Suprapubic skin (tissue), 4 donors: ENCODE results near the gene B3GLCT.

ENCODE experiments used
- POLR2A ChIP-seq, 2 donors: fragments of 450-650 bp; IDR thresholded peaks; one replicate each; pipeline ENCODE4 v1.6.1; 2017; ENCODE audit warnings: antibody characterized with exemption in 2 of 2, mild to moderate bottlenecking in 2 of 2, moderate library complexity in 2 of 2
- POLR2AphosphoS5 ChIP-seq, 3 donors: sonication (generic); formaldehyde crosslinking; IDR thresholded peaks; one replicate each; pipeline ENCODE4 v1.6.1; 2017; ENCODE audit warnings: antibody characterized with exemption in 3 of 3
- TF ChIP-seq, protein P1 (sequence below), 2 donors: fragments of 200-600 bp in 1 of 2; fragments of 450-650 bp in 1 of 2; sonication (generic) in 1 of 2; IDR thresholded peaks; one replicate each; pipeline ENCODE4 v1.5.1; 2016 to 2019; ENCODE audit warnings: antibody characterized with exemption in 2 of 2, mild to moderate bottlenecking in 1 of 2, moderate library complexity in 1 of 2

GRCh38 chr13:31159306-31159705, 40.5 kb upstream of the B3GLCT start:
- no peak for TF ChIP-seq POLR2AphosphoS5 (IDR thresholded peaks at IDR 0.05)
- TF ChIP-seq, protein P1, sequence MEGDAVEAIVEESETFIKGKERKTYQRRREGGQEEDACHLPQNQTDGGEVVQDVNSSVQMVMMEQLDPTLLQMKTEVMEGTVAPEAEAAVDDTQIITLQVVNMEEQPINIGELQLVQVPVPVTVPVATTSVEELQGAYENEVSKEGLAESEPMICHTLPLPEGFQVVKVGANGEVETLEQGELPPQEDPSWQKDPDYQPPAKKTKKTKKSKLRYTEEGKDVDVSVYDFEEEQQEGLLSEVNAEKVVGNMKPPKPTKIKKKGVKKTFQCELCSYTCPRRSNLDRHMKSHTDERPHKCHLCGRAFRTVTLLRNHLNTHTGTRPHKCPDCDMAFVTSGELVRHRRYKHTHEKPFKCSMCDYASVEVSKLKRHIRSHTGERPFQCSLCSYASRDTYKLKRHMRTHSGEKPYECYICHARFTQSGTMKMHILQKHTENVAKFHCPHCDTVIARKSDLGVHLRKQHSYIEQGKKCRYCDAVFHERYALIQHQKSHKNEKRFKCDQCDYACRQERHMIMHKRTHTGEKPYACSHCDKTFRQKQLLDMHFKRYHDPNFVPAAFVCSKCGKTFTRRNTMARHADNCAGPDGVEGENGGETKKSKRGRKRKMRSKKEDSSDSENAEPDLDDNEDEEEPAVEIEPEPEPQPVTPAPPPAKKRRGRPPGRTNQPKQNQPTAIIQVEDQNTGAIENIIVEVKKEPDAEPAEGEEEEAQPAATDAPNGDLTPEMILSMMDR (IDR thresholded peaks at IDR 0.05): no peak
- TF ChIP-seq POLR2A (IDR thresholded peaks at IDR 0.05): no peak
